HG03280 (cell line): ENCODE data around the gene MTG1.
"Not testable (repeated sequence)": the region's sequence is repeated elsewhere in the genome, so short reads cannot be mapped to it uniquely, and the experiment has no call there.

Experiments used
- ATAC-seq: cut with Tn5 transposase; IDR thresholded peaks from one replicate; pipeline ENCODE4 v1.9.1; 2021; ENCODE audit warnings: mild to moderate bottlenecking, moderate library complexity; ENCODE audit not compliant: unreplicated experiment

The MTG1 gene

GRCh38 chr10:133421336-133422222, 27.6 kb downstream of the MTG1 start:
- no peak for ATAC-seq

GRCh38 chr10:133422223-133422806, 28.4 kb downstream of the MTG1 start:
- no peak for ATAC-seq

DNA sequence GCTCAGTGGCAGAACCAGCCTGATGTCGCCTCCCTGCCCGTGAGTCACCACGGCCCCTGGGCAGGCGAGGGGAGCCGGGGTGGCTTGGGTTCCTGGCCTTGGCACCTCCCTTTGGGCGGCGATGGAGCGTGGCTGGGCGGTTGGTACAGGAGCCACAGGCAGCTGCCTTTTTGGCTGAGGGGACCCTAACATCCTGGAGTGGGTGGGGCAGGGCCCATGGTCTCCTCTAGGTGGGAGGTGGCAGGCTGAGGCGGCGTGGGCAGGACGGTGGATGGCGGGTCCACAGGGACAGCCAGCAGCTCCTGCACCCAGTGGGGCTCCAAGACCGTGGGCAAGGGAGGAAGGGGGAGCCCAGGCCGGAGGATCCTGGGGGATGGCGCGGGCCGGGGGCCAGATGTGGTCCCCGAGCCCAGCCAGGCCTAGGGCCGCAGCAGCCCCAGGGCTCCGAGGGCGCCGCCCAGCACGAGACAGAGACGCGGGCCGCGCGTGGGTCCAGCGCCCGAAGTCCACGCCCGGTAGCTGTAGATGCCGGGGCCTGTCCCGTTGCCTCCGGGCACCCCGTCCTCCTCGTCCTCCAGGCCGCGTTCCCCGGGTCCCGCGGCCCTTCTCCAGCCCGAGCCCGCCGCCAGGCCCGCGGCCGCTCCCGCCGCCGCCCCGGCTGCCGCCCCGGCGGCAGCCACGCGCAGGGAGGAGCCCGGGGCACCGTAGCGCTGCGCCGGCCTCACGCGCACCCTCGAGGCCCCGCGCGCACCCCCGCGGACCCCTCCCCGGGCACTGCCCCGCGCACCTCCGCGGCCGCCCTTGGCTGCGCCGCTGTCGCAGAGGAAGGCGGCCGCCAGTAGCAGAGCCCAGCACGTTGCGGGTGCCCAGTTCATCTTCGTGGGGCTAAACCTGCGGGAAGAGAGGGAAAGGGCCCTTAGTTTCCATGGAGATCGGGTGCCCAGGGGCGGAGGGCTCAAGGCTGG, 29.1 kb downstream of the MTG1 start:
- no peak for ATAC-seq

GRCh38 chr10:133424102-133424501, 30.1 kb downstream of the MTG1 start:
- ATAC-seq, result not testable (repeated sequence)

DNA sequence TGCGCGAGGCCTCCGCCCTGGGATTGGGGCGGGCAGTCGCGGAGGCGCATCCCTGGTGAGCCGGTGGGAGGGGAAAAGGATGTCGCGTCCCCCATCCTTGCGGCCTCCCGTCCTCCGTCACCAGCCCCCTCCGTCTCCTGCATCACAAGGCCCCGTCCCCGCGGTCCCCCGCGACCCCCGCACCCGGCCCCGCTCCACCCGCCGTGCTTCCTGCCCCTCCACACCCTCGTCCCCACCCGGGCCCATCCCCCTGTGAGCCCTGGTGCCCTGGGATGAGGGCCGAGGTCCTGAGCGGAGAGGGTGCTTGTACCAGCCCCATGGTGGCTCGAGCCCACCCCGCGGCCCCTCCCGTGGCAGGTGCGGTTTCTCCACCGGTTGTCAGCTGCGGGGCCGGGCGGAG, 30.6 kb downstream of the MTG1 start, which contains the start of gene SPRN:
TSS of gene SPRN (minus strand) at position 25 of the 400 bp plus-strand sequence. CDS start 944 bp downstream, outside the sequence.
- ATAC-seq, result not testable (repeated sequence)

DNA sequence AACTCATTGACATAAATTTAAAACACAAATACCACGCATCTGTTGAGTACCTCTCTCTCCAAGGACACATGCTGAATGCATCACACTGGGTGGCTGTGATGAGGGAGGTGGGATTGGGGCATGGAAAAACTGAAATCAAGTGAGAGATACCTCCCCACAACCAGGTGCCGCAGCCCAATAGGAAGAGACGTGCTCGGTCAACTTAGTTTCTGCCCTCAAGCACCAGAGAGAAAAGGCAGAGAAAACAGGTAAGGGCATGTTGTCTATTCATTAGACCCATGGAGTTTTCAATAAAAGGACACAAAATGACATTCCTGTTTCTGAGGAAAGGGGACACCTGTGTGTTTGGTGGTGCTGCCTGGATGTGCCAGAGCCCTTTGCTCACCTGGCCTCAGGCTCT, 35.6 kb downstream of the MTG1 start:
- ATAC-seq, result not testable (repeated sequence)

- ATAC-seq, result not testable (repeated sequence)
These were observed 38.1 kb downstream of the MTG1 start for GRCh38 chr10:133431888-133432613.

DNA sequence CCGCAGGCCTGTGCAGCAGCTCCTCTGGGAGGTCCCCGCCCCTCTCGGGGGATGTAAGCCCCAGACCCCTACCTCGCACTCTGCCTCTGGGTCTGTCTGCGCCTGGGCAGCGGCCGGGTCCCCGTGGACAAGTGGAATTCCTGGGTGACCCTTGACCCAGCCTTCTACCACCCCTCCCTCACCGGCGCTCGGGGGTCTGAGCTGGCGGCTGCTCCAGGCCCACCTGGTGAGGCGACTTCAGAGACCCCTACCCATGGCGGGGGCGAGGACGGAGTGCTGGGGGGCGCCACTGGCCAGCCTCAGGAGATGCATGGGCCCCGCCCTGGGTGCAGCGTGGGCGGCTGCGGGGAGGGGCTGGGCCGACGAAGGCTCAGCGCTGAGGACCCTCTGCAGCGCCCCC, 38.8 kb downstream of the MTG1 start:
- ATAC-seq, result not testable (repeated sequence)

DNA sequence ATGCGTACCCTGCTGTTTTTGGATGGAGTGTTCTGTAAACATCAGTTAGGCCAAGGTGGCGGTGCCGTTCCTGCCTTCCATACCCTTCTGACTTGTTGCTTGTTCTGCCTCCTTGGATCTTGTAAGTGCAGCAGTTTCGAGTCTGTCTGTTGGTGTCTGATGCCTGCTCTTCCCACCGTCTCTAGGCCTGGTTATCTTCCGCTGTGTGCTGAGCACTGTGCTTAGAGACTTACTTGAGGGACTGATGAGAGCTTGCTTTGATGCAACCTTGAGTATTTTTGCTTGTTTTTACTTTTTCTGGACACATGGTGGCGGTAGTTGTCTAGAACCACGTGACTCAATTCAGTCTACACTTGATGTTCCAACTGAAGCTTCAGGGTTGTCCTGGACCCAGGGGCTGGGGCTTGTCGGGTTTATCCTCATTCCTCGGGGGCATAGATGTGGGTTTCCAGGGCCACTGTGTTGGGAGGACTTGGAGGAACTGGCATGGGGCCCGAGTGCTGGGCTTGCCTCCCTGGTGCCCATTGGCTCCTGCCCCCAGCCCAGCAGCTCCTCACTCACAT, 44.8 kb downstream of the MTG1 start:
- no peak for ATAC-seq

DNA sequence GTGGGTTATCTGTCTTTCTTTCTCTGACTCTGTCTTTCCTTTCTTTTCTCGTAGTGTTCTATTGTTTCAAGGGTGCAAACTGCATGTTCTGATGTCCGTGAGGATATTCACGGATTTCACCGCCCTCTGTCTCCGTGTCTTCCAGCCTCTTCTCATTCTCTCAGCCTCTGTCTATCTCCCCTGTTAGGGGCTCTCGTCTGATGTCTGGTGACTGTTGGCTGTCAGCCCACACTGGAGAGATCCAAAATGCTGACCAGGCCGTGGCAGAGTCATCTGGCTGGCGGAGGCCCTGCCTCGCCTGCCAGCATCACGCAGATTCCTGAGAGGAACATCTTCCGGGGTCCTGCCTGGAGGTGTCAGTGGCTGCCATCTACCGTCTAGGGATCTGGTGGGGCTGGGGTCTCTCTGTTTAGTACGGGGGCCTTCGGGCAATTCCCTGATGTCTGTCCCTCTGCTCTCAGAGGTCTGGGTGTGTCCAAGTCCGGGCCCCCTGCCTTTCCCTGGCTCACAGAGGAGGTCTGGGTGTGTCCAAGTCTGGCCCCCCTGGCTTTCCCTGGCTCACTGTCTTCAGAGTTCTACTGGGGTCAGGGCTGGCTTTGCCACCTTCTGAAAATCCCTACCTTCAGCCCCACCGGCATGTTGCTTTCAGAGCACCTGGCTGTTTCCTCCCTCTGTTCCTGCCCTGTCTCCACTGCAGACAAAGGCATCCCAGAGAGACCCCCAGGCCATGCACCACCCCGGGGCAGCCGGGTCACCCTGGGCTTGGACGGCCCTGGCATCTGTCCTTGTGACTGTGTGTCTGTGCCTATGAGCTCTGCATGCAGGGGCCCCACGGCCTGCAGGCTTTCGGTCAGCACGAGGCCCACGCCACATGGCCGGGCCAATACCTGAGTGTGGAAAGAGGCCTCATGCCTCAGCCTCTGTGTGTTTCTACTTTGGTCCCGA, 45.8 kb downstream of the MTG1 start:
- ATAC-seq, result no peak

- ATAC-seq, result no peak
These were observed 46.8 kb downstream of the MTG1 start for GRCh38 chr10:133440633-133441285.

DNA sequence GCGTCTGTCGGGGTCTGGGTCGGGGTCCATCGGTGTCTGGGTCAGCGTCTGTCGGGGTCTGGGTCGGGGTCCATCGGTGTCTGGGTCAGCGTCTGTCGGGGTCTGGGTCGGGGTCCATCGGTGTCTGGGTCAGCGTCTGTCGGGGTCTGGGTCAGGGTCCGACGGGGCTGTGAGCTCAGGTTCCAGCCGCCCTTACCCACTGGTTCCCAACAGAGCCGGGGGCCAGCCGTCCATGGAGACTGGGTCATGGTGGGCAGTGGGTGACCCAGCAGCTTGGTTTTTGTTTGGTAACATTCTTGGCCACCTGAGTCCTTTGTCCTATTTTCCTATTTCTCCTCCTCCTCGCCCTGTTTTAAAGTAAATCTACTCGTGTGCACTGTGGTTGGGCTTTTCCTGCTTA, 47.4 kb downstream of the MTG1 start:
- not testable (repeated sequence) for ATAC-seq

DNA sequence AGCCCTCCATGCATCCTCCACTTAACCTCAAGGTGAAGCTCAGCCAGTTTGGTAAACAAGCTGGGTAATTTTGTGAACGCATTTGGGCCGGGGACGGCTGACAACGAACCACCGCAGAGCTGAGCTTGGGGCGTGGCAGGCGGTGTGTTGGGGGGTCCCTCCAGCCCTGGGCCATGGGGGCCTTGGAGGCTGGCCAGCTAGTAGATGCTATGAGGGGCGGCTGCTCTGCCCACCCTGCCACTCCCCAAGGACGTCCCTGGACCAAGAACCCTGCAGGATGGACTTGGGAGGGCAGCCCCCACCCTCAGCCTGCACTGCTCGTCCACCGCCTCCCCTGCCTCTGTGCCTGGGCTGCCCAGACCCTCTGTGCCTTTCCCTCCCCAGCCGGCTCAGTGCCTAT, 47.8 kb downstream of the MTG1 start:
- no peak for ATAC-seq

GRCh38 chr10:133442191-133442966, 48.4 kb downstream of the MTG1 start:
- no peak for ATAC-seq

GRCh38 chr10:133442967-133443924, 49.3 kb downstream of the MTG1 start:
- ATAC-seq, result no peak
